CD4-positive, alpha-beta T cell treated with Interferon alpha-2 for 1 hour (primary cell): ENCODE measurements around the gene TEDDM1.

Experiments
- DNase-seq, 2 donors: peaks; one replicate each; pipeline ENCODE4 v3.0.0-alpha.2; 2020 to 2022

Gene TEDDM1

DNA sequence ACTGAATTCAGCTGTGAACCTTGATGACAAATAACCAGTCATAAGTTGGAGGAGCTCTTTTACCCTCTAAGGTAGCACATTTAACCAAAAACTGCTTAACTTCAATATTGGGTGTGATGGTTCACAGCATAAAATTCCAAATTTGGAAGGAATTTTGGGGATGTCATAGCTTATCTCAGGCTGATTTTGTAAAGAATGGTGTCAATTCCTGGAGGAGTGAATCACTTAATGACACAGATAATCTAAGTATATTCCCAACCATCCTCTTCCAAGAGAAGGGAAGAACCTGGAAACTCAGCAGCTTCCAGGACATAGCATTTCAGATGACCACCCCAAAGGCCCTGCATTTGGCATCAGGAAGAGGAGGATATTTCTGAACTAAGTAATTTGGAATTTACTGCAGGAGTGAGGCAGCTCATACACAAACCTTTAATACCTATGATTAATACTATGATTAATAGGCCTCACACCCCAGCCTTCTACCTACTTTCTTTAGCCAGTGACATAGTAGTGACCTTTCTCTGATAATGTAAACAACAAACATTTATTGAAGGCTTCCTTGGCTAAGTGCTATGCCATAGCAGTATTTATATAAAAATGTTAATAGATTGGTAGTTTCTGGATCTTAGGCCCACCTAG lies 23.4 kb downstream of the TEDDM1 start:
- DNase-seq = no peak

GRCh38 chr1:182374101-182374834 lies 26.2 kb downstream of the TEDDM1 start:
- no peak for DNase-seq

DNA sequence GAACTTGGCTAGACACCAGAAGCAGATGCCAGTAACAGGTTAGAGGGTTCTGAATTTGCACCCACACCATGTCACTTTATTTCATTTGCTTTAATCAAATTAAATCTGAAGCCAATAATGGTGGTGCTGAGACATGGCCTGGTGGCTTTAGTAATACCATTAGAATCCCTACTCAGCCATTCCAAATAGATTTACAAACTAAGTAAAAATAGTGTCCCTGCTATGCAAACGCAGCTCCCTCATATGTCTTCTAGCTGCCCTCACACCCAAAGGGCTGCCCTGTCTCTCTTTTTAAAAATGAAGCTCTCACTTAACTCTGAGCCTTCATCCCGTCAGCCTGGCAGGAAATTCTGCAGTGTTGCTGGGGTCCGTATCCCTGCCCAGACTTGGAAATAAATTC lies 29.9 kb downstream of the TEDDM1 start:
- DNase-seq = no peak

DNA sequence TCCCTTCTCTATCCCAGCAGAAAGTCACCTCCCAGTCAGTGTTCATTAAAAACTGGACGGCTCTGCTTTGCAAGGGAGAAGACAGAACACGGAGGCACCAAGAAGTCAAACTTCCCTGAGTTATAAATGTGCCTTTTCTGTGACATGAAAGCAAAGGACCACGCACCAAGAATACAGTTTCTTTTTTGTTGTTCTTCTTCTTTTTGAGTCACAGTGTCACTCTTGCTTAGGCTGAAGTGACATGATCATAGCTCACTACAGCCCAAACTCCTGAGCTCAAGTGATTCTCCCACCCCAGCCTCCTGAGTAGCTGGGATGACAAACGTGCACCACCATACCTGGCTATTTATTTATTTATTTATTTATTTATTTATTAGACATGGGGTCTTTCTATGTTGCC lies 31.6 kb downstream of the TEDDM1 start:
- no peak for DNase-seq

DNA sequence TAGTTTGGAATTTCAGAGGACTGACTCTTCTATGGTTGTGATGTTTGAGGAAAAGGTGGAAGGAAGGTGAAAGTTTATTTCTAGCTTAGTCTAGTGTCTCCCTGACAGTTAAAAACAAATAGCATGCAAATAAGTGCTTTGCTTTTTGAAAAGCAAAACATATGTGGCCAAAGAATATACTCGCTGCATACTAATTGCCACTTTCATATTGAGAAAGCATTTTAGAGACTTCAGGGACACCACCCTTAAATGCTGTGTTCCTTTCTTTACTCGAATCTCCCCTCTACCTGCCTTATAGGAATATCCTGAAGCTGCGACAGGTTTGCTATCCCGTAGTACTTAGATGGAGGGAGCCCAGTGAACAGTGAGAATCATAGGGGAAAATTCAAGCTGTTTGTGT lies 32.1 kb downstream of the TEDDM1 start:
- no peak for DNase-seq

GRCh38 chr1:182367926-182368325 lies 32.5 kb downstream of the TEDDM1 start:
- no peak for DNase-seq

- DNase-seq = no peak
These were observed 33.9 kb downstream of the TEDDM1 start for GRCh38 chr1:182366596-182366995.

GRCh38 chr1:182359645-182360044 lies 40.8 kb downstream of the TEDDM1 start:
- no peak for DNase-seq

GRCh38 chr1:182357913-182358312 lies 42.6 kb downstream of the TEDDM1 start:
- DNase-seq = no peak

DNA sequence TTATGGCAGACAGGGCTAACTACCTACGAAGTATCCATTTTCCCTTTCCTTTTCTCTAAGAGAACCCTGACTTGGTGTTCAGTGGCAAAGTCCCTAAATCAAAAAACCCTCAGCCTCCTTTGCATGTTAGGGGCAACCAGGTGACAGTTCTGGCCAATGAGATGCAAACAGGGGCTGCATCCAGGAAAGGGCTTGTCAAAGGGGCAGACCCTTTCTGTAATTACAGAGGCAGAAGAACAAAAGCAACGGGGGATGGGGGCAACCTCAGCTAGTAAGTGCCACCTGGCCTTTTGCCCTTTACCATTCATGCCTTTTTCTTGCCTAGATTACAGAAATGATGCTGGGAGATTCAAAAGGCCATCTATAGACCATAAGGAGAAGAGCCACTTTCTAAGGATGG lies 43.3 kb downstream of the TEDDM1 start:
- no peak for DNase-seq

- DNase-seq = no peak
These were observed 44.8 kb downstream of the TEDDM1 start for GRCh38 chr1:182355723-182356098.

DNA sequence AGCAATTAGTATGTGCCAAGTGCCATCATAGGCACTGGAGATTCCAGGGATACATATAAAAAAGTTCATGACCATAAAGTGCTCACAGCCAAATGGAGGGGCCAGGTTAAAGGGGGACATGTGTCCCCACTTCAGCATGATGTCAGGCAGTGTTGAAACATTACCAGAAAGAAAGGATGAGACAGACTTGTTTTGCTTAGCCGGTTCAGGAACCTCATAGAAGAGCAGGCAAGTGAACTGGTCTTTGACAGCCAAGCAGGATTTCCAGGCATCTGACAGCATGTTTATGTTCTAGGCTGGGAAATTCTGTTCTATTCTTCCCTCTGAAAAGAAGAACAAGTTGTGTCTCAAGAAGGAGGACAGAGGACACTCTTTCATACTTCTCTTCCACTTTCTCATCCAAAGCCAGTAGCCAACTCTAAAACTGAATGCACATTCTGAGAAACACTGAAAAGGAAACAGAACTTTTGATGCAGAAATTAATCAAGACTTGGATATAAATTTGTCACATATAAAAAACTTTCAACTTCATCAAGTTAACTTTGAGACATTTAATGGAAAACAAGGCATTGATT lies 48.6 kb downstream of the TEDDM1 start:
- no peak for DNase-seq

DNA sequence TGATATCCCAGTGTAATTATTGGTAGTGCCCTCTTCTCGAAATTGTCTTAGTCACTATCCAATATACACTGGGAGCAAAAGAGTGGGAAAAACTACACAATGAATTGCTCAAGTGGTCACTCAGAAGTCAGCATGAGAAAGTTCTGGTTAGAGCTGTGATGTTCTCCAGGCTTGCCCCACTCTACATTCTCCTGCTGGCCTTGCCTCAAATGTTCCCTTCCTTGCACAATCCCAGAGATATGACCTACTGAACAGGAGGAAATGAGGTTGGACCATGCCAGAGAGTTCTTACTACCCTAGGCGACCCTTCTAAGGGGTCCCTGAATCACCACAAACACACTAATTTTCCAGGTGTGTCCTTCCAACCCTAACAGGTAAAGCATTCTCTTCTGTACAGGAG lies 49.6 kb downstream of the TEDDM1 start:
- no peak for DNase-seq

DNA sequence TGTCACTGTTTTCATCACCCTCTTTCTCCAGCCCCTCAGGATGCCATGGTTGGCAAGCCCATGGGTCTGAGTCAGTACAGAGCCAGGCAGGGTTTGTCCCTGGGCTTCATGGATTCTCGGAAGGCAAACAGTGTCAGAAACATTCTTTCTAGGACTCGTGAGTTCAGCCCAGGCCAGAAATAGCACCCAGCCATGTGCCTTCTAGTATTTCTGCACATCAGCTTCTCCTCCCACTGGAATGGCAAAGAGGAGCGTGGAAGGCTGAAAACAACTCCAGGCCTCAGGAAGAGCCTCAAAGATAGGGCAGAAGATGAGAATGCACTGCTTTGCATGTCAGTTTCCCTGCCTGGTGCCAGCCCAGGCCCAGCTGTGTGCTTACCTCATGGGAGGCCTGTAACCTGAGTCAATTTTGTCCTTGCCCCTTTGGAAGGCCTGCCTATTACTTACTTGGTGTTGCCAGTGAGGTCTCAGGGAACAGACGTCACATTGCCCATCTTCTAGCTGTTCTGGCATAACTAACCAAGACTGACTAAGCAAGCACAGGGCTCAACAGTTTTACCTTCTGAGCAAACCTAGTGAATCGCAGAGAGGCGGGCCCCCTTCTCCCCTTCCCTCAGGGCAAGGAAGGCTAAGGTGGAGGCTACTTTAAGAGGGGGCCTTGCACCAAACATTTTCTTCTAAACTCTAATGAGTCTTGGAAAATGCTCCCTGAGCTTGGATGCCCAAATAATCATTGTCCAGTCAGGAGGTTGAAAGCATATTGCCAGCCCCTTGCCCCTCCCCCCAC lies 51.3 kb downstream of the TEDDM1 start:
- DNase-seq = no peak
